HCT116 (cell line): ENCODE results near the gene CLEC11A. TPM values are rescaled to one million over a fixed set of nuclear protein-coding genes. Genes with fewer than 3 reads are reported as not detected.

ENCODE experiments used
- ATAC-seq: fragments of 200-7000 bp; cut with Tn5 transposase; 2 replicates; pipeline ENCODE4 v1.9.1; 2020; ENCODE audit warnings: mild to moderate bottlenecking, moderate library complexity
- BruUV-seq: library from RNA; stranded (reverse); fragments of 400-500 nt; replicated peaks from 2 replicates; lab custom pipeline; 2021; lab: Mats Ljungman, UMichigan
- CTCF ChIA-PET: fragments of 300-600 bp; sonication (Branson Sonifier 250); formaldehyde crosslinking; loops from one replicate; lab custom pipeline; 2021; ENCODE audit warnings: antibody characterized with exemption; lab: Charles Lee
- POLR2A ChIA-PET: fragments of 300-600, 350-600 bp; sonication (Branson Sonifier 250); formaldehyde crosslinking; loops from one replicate; lab custom pipeline; 2021; ENCODE audit warnings: antibody characterized with exemption; lab: Charles Lee
- RAD21 ChIA-PET, 2 experiments: fragments of 300-600 bp; sonication (Branson Sonifier 250); formaldehyde crosslinking; loops; one replicate each; lab custom pipeline; 2023; ENCODE audit warnings: low total read pairs in 2 of 2; ENCODE audit not compliant: uncharacterized antibody in 2 of 2, unreplicated experiment in 2 of 2, low non-redundant PET in 1 of 2; lab: Charles Lee
- DNase-seq: peaks from one replicate; pipeline ENCODE4 v3.0.0-alpha.2; 2010; ENCODE audit warnings: low read depth, low spot score
- H2AFZ ChIP-seq: fragments of 200-600 bp; shearing (Covaris generic), sonication (generic); 2 replicates; pipeline ENCODE4 v1.6.1; 2017; ENCODE audit warnings: low read depth, mixed run types, mixed read lengths, antibody characterized with exemption, low read length; ENCODE audit not compliant: poor library complexity, severe bottlenecking
- H3K27ac ChIP-seq: 2 replicates; pipeline ENCODE4 v1.5.1; 2012; ENCODE audit warnings: low read depth, low read length
- H3K27me3 ChIP-seq: fragments of 200-600 bp; sonication (generic); 2 replicates; pipeline ENCODE4 v1.6.1; 2016; ENCODE audit warnings: mixed run types, low read length, mixed read lengths; ENCODE audit not compliant: insufficient read depth
- H3K36me3 ChIP-seq, 2 experiments: fragments of 200-500 bp in 1 of 2; fragments of 200-600 bp in 1 of 2; sonication (Bioruptor generic) in 1 of 2; sonication (generic) in 1 of 2; 2 replicates each; pipeline versions ENCODE4 v1.5.1 to v1.6.1; 2014 to 2016; ENCODE audit warnings: low read length in 2 of 2, inconsistent platforms in 1 of 2, mixed read lengths in 1 of 2, mixed run types in 1 of 2; ENCODE audit not compliant: insufficient read depth in 2 of 2, control insufficient read depth in 1 of 2
- H3K4me1 ChIP-seq, 2 experiments: fragments of 200-600 bp in 1 of 2; sonication (generic) in 1 of 2; 2 replicates each; pipeline versions ENCODE4 v1.5.1 to v1.6.1; 2012 to 2017; ENCODE audit warnings: low read length in 2 of 2, inconsistent platforms in 1 of 2, mild to moderate bottlenecking in 1 of 2, mixed read lengths in 1 of 2, mixed run types in 1 of 2, moderate library complexity in 1 of 2; ENCODE audit not compliant: insufficient read depth in 2 of 2, control insufficient read depth in 1 of 2
- H3K4me2 ChIP-seq: fragments of 200-600 bp; sonication (generic); 2 replicates; pipeline ENCODE4 v1.6.1; 2017; ENCODE audit warnings: mixed run types, low read length, mixed read lengths
- H3K4me3 ChIP-seq, 2 experiments: fragments of 200-600 bp in 1 of 2; sonication (generic) in 1 of 2; replicated peaks in 1 of 2; 2 replicates each; pipeline ENCODE4 v1.5.1; 2011 to 2016; ENCODE audit warnings: low read length in 2 of 2, control low read depth in 1 of 2, low read depth in 1 of 2, mild to moderate bottlenecking in 1 of 2, mixed read lengths in 1 of 2, mixed run types in 1 of 2
- H3K79me2 ChIP-seq: fragments of 200-600 bp; sonication (generic); 2 replicates; pipeline ENCODE4 v1.6.1; 2017; ENCODE audit warnings: mild to moderate bottlenecking, mixed run types, low read length, moderate library complexity, mixed read lengths; ENCODE audit not compliant: insufficient read depth
- H3K9ac ChIP-seq: fragments of 200-600 bp; sonication (generic); 2 replicates; pipeline ENCODE4 v1.6.1; 2016; ENCODE audit warnings: low read length, mixed read lengths
- H3K9me2 ChIP-seq: fragments of 200-600 bp; sonication (generic), shearing (Covaris generic); 2 replicates; pipeline ENCODE4 v1.6.1; 2017; ENCODE audit warnings: mixed run types, mild to moderate bottlenecking, moderate library complexity; ENCODE audit not compliant: insufficient read depth
- H3K9me3 ChIP-seq, 2 experiments: fragments of 200-500 bp in 1 of 2; fragments of 200-600 bp in 1 of 2; sonication (Bioruptor generic) in 1 of 2; sonication (generic) in 1 of 2; 2 replicates each; pipeline ENCODE4 v1.6.1; 2014 to 2017; ENCODE audit warnings: low read length in 2 of 2, mixed read lengths in 2 of 2, inconsistent platforms in 1 of 2, low read depth in 1 of 2, mild to moderate bottlenecking in 1 of 2, mixed run types in 1 of 2, moderate library complexity in 1 of 2; ENCODE audit not compliant: control insufficient read depth in 1 of 2, insufficient read depth in 1 of 2
- H4K20me1 ChIP-seq: fragments of 200-600 bp; sonication (generic), shearing (Covaris generic); 2 replicates; pipeline ENCODE4 v1.6.1; 2017; ENCODE audit warnings: mixed run types, mild to moderate bottlenecking, moderate library complexity; ENCODE audit not compliant: insufficient read depth
- CTCF ChIP-seq, 3 experiments: fragments of 200-600 bp in 1 of 3; sonication (generic) in 1 of 3; IDR thresholded peaks in 2 of 3; conservative IDR thresholded peaks in 1 of 3; 2 replicates each; pipeline ENCODE4 v1.5.1; 2012 to 2017; ENCODE audit warnings: low read depth in 2 of 3, low read length in 2 of 3, antibody characterized with exemption in 1 of 3, borderline replicate concordance in 1 of 3, control low read depth in 1 of 3, mild to moderate bottlenecking in 1 of 3, mixed read lengths in 1 of 3, mixed run types in 1 of 3, moderate library complexity in 1 of 3; ENCODE audit not compliant: insufficient read depth in 1 of 3
- MAX ChIP-seq: IDR thresholded peaks from 2 replicates; pipeline ENCODE4 v1.6.1; 2012
- REST ChIP-seq: IDR thresholded peaks from 2 replicates; pipeline ENCODE4 v1.6.1; 2012; ENCODE audit warnings: low read depth
- TCF7L2 ChIP-seq: IDR thresholded peaks from 2 replicates; pipeline ENCODE4 v1.7.0; 2011; ENCODE audit warnings: borderline replicate concordance, inconsistent platforms; ENCODE audit not compliant: insufficient read depth, insufficient read length; ENCODE audit errors: extremely low read depth
- YY1 ChIP-seq: IDR thresholded peaks from 2 replicates; pipeline ENCODE4 v1.6.1; 2011; ENCODE audit warnings: low read length, low read depth, moderate library complexity, mild to moderate bottlenecking; ENCODE audit not compliant: insufficient replicate concordance; ENCODE audit errors: extremely low read depth
- intact Hi-C: fragments of 100-400 bp; cut with micrococcal nuclease; formaldehyde crosslinking; loops from 2 replicates; pipeline ENCODE4 v1.10.0; 2022
- total RNA-seq: library from RNA; stranded (reverse); gene quantifications from one replicate; pipeline ENCODE4 v1.2.1, GENCODE V29; 2021; ENCODE audit not compliant: unreplicated experiment

The CLEC11A gene
- total RNA-seq, 1 experiment from 2014 or later = 7.1 TPM

- CTCF ChIA-PET = interaction anchor here (0.8 to 2.0 kb wide), 16 partner anchors 11 to 372 kb away, joined by 3 to 45 read pairs (median 6); no protein-coding TSS in a partner anchor
- intact Hi-C loops = loop anchor here (5.0 kb wide), 1 partner anchor 58 kb away; no protein-coding TSS in a partner anchor
Observed at GRCh38 chr19:50723735-50724521, 764 bp downstream of the CLEC11A start.

GRCh38 chr19:50724522-50725217, 1.5 kb downstream of the CLEC11A start:
- Histone ChIP-seq H3K4me2 (peak overlapping the region; percentile 97), H3K4me1 (peaks cover 18 to 41% of the 10 kb centered on the region in 2 experiments; a peak in 3 of 4 replicates), H3K27ac (peak overlapping the region; percentile 75), H3K79me2 (peaks cover 16% of the 10 kb centered on the region), H3K9ac (peak overlapping the region; percentile 92), H3K4me3 (peak overlapping the region; percentile 89 to 93), H4K20me1 (no peaks in the 10 kb centered on the region), H2AFZ (no peak overlapping the region), H3K27me3 (no peaks in the 10 kb centered on the region), H3K9me2 (no peaks in the 10 kb centered on the region), H3K36me3 (no peaks in the 10 kb centered on the region), H3K9me3 (no peaks in the 10 kb centered on the region)
- peak; percentile 89 for ATAC-seq
- no TSS peak for BruUV-seq
- intact Hi-C loops = loop anchor here (5.0 kb wide), 1 partner anchor 58 kb away; no protein-coding TSS in a partner anchor
- peak; percentile 99 for DNase-seq
- CTCF ChIA-PET = interaction anchor here (0.6 to 2.0 kb wide), 23 partner anchors 10 to 372 kb away, joined by 3 to 45 read pairs (median 6); no protein-coding TSS in a partner anchor
- RAD21 ChIA-PET = interaction anchor here (0.6 to 1.6 kb wide), 8 partner anchors 20 to 198 kb away, joined by 3 to 16 read pairs (median 4); no protein-coding TSS in a partner anchor
- POLR2A ChIA-PET = interaction anchor here (0.6 to 1.6 kb wide), 13 partner anchors 10 to 617 kb away, joined by 3 to 6 read pairs (median 4); no protein-coding TSS in a partner anchor
- TF ChIP-seq CTCF (IDR thresholded peaks at IDR 0.05 in 2 of 3, conservative IDR thresholded peaks at IDR 0.05 in 1 of 3; ENCODE audit: borderline replicate concordance in 1 of 3, insufficient read depth in 1 of 3, low read depth in 2 of 3, low read length in 2 of 3) (peak; percentile 82 to 98 (median 91)), REST (no peak), YY1 (peak; percentile 58), TCF7L2 (no peak)

More at GRCh38 chr19:50723735-50724521, 764 bp downstream of the CLEC11A start:
- DNase-seq (no peak), ATAC-seq (no peak; the same call in 1 of the 2 replicates)
- Histone ChIP-seq H3K79me2 (peaks cover 16% of the 10 kb centered on the region), H3K36me3 (no peaks in the 10 kb centered on the region), H3K9me3 (no peaks in the 10 kb centered on the region), H4K20me1 (no peaks in the 10 kb centered on the region), H3K4me2 (peak overlapping the region; percentile 97), H3K27ac (peak overlapping the region; percentile 71), H3K4me1 (peaks cover 18 to 43% of the 10 kb centered on the region in 2 experiments; a peak in 3 of 4 replicates), H3K27me3 (no peaks in the 10 kb centered on the region), H2AFZ (no peak overlapping the region), H3K9ac (peak overlapping the region; percentile 66), H3K4me3 (peak overlapping the region; percentile 50 to 93), H3K9me2 (no peaks in the 10 kb centered on the region)
- POLR2A ChIA-PET = interaction anchor here (0.6 to 1.6 kb wide), 6 partner anchors 11 to 618 kb away, joined by 3 to 6 read pairs (median 5); no protein-coding TSS in a partner anchor
- TF ChIP-seq YY1 (no peak), MAX (0 out of 2 replicates have a peak, but pooled peaks have one; percentile 69)
- no TSS peak for BruUV-seq
- RAD21 ChIA-PET = interaction anchor here (0.7 to 1.6 kb wide), 4 partner anchors 19 to 198 kb away, joined by 3 to 16 read pairs (median 4); no protein-coding TSS in a partner anchor
